Dedifferentiated amniotic fluid mesenchymal stem cell (primary cell): ENCODE results near the gene ARHGDIB.

Experiments used
- DNase-seq: peaks from one replicate; pipeline ENCODE4 v3.0.0-alpha.2; 2016; ENCODE audit errors: extremely low spot score

Gene ARHGDIB

DNA sequence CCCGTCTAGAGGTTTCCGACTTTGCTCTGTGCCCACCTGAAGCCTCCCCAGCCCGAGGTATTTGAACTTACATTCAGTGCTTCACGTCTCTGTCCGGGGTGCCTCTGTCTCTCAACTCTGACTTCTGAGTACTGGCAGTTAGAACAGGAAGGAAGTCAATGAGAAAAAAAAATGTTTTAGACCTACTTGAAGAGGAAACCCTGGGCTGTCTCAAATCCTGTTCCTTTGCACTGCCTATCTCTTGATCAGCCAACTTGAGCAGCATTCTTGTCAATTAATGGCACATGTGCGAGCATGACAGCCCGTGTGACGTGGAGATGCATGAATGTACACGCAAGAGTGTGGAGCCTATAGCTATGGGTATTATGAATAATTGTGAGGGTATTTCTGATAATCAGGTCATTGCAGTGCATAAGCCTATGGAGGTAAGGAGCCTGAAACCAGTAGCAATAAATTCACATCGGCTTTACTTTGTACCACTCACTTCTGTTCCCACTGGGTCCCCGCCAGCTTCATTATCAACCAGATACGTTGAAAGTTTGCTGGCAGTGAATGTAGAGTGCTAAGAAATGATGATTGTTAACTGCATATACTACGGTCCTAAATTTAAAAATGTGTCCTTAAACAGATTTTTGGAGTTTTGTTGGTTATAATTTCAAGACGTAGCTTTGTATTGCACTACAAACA lies at the start of gene ARHGDIB:
Gene ARHGDIB, minus strand, starts transcription at position 136 of the 687 bp plus-strand sequence. CDS start 10,889 bp downstream, outside the sequence.
- DNase-seq, result no peak

DNA sequence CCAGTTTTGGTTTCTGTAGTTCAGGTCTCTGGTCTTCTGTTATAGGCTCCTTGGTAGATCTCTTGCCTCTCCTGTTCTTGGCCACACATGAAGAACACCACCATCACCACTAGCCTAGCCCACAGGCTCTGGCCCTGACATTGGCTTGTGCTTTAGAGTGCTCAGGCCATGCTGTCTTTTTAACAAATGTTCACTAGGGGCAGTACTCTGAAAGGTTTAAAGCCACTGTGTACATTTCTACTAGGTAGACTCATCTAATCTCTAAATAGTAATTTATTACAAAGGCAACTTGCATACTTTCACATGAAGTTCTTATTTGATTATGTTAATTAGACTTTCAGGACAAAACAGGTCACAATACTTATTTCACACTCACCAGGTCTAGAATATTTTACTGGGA lies 49.8 kb upstream of the ARHGDIB start:
- DNase-seq, result no peak

- DNase-seq, result no peak
Measured at GRCh38 chr12:15007551-15007950, 46.1 kb upstream of the ARHGDIB start.

DNA sequence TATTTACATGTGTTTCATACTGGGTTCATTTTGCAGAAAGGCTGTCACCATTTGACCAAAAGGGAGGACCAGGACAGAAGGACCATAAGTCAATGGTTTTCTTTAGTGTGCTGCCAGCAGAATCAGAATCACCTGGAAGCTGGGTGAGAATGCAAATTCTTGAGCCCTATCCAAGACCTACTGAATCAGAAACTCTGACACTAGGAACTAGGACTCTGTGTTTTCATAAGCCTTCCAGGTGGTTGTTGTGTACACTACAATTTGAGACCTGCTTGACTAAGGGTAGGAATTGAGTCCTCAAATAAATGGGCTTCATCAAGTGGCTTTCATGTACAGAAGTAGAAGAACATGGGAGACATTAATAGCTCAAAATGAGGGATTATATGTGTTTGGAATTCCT lies 43.7 kb upstream of the ARHGDIB start:
- DNase-seq, result no peak

GRCh38 chr12:15004421-15004820 lies 43.0 kb upstream of the ARHGDIB start:
- no peak for DNase-seq

GRCh38 chr12:15001733-15002382 lies 40.5 kb upstream of the ARHGDIB start:
- no peak for DNase-seq

DNA sequence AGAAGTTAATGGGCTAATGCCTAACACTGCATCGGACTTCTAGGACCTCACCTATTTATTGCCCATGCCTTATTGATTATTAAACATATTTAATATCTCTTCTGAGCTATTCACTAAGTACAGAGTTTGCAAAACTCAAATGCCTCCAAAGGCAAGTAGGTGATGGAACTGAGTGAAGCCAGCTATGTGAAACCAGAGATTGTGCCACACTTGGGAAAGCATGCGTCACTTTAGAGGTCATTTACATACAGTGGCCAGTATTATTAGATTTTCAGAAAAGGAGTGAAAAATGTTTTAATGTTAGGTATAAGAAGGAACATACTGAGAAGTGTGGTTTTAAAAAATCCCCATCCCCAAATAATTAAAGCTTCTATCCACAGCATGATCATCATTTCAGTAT lies 39.2 kb upstream of the ARHGDIB start:
- no peak for DNase-seq

DNA sequence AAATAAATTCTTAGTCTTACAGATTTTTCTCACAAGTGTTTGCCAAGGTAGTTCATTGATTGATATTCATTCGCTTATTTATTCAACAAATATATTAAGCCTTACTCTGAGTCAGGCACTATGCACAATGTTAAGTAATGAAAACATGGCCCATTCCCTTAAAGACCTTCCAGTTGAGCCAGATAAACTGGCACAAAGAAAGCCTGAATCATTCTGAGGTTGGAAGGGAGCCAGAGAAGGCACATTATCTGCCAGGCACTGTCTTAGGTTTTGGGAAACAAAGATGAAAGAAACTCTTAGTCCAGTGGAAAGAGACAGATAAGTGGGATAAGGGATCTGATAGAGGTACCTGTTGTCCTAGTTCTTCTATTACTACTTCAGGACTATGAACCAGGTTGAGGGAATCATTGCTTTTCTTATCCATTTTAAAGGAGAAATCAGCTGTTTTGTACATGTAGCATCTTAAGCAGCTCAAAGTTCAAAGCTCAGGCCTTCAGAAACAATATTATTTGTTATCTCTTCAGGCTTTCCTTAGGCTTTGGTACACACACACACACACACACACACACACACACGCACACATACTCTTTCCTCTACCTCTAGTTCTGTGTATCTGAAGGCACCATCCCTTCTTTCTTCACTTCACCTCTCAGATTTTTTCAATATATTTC lies 38.4 kb upstream of the ARHGDIB start:
- DNase-seq, result no peak

GRCh38 chr12:14999021-14999694 lies 37.8 kb upstream of the ARHGDIB start:
- DNase-seq, result no peak

- DNase-seq, result no peak
Measured at GRCh38 chr12:14997998-14998397, 36.6 kb upstream of the ARHGDIB start.

- DNase-seq, result peak; percentile 64
Measured at GRCh38 chr12:14995583-14996425, 34.4 kb upstream of the ARHGDIB start.

DNA sequence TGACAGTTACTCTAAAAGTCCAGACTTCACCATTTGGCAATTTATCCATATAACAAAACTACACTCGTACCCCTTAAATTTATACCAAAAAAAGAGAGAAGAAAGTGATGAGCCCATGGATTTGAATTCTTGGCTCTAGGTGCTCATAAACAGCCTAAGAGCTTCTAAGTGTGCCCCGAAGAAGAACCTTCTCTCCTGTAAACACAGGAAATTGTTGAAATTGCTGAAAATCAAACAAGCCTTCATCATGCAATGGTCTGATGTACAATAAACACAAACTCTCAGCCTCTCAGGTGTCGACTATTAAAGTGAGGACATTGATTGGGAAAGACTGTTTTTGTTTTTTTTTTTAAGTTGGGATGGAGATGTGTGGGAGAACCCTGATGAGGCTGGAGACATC lies 33.2 kb upstream of the ARHGDIB start:
- no peak for DNase-seq

- no peak for DNase-seq
Measured at GRCh38 chr12:14993537-14994266, 32.3 kb upstream of the ARHGDIB start.

- no peak for DNase-seq
Measured at GRCh38 chr12:14993117-14993516, 31.7 kb upstream of the ARHGDIB start.

DNA sequence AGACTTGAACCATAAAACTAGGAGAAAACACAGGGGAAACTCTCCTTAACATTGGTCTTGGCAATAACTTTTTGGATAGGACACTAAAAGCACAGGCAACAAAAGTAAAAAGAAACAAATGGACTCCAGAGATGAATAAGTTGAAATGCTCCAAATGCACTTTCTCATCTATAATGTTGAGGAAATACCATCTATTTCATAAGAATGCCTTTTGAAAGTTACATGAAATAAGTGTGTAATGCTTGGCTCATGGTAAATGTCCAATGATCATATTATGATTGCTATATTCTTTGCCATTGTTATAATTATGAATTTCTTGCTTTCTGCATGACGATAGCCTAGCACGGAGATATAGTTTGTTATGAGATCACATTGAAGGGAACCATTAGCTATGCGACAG lies 31.3 kb upstream of the ARHGDIB start:
- no peak for DNase-seq

GRCh38 chr12:14991069-14991468 lies 29.7 kb upstream of the ARHGDIB start:
- no peak for DNase-seq

DNA sequence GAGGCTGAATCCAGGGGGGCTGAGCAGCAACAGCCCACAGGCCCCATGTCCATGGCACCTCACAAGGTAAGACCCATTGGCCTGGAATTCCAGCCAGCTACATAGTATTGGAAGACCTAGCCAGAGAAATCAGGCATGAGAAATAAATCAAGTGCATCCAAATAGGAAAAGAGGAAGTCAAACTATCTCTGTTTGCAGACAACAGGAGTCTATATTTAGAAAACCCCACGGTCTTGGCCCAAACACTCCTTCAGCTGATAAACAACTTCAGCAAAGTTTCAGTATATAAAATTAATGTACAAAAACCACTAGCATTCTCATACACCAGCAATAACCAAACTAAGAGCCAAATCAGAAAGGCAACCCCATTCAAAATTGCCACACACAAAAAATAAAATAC lies 28.4 kb upstream of the ARHGDIB start:
- DNase-seq, result no peak

- DNase-seq, result no peak
Measured at GRCh38 chr12:14988035-14988434, 26.6 kb upstream of the ARHGDIB start.

GRCh38 chr12:14986449-14986848 lies 25.0 kb upstream of the ARHGDIB start:
- DNase-seq, result no peak

GRCh38 chr12:14984766-14985285 lies 23.4 kb upstream of the ARHGDIB start:
- DNase-seq, result no peak

GRCh38 chr12:14984036-14984435 lies 22.6 kb upstream of the ARHGDIB start:
- no peak for DNase-seq
